HG03175 (cell line): ENCODE results near the gene NLRP6.
"Not testable (repeated sequence)": the region's sequence is repeated elsewhere in the genome, so short reads cannot be mapped to it uniquely, and the experiment has no call there.

Experiments used
- ATAC-seq: cut with Tn5 transposase; IDR thresholded peaks from one replicate; pipeline ENCODE4 v1.9.1; 2021; ENCODE audit warnings: mild to moderate bottlenecking, moderate library complexity; ENCODE audit not compliant: unreplicated experiment

The NLRP6 gene

GRCh38 chr11:278001-278951, at the start of gene NLRP6:
Gene NLRP6 (plus strand): TSS chr11:278407. CDS start chr11:278570, 163 bp downstream.
- ATAC-seq = no peak

GRCh38 chr11:230431-230830, 47.8 kb upstream of the NLRP6 start:
- ATAC-seq = no peak

GRCh38 chr11:232783-233565, 45.2 kb upstream of the NLRP6 start:
- no peak for ATAC-seq

GRCh38 chr11:235180-235579, 43.0 kb upstream of the NLRP6 start:
- ATAC-seq = no peak

- peak; percentile 11 for ATAC-seq
Observed at GRCh38 chr11:235609-235996, 42.6 kb upstream of the NLRP6 start.

GRCh38 chr11:235997-236773, 42.0 kb upstream of the NLRP6 start, which contains the start of gene SIRT3:
Gene SIRT3 (minus strand): TSS chr11:236342. CDS start chr11:236328, 14 bp downstream.
- peak; percentile 78 for ATAC-seq

- ATAC-seq = peak; percentile 81
Observed at GRCh38 chr11:236774-237767, 41.1 kb upstream of the NLRP6 start, which contains the start of gene PSMD13. Gene PSMD13 (plus strand): TSS chr11:236976. CDS start chr11:237050, 74 bp downstream.

- not testable (repeated sequence) for ATAC-seq
Observed at GRCh38 chr11:238346-238745, 39.9 kb upstream of the NLRP6 start.

- ATAC-seq = no peak
Observed at GRCh38 chr11:240315-240714, 37.9 kb upstream of the NLRP6 start.

- no peak for ATAC-seq
Observed at GRCh38 chr11:241634-242033, 36.6 kb upstream of the NLRP6 start.

GRCh38 chr11:244376-244775, 33.8 kb upstream of the NLRP6 start:
- ATAC-seq = no peak

GRCh38 chr11:249062-249461, 29.1 kb upstream of the NLRP6 start:
- no peak for ATAC-seq

- ATAC-seq = no peak
Observed at GRCh38 chr11:250274-250673, 27.9 kb upstream of the NLRP6 start.

GRCh38 chr11:250740-251299, 27.4 kb upstream of the NLRP6 start:
- ATAC-seq = no peak

- ATAC-seq = no peak
Observed at GRCh38 chr11:251550-251949, 26.7 kb upstream of the NLRP6 start.

GRCh38 chr11:252666-253065, 25.5 kb upstream of the NLRP6 start:
- no peak for ATAC-seq

GRCh38 chr11:253160-253885, 24.9 kb upstream of the NLRP6 start:
- ATAC-seq = no peak

GRCh38 chr11:253886-254270, 24.3 kb upstream of the NLRP6 start:
- ATAC-seq = no peak

GRCh38 chr11:255176-255575, 23.0 kb upstream of the NLRP6 start:
- no peak for ATAC-seq
